Glutamatergic neuron (in vitro differentiated cells): Measurements from ENCODE around the gene ZMYM2. TPM values are rescaled to one million over a fixed set of nuclear protein-coding genes. Genes with fewer than 3 reads are reported as not detected.
A peak's percentile ranks its signal among the peaks of the same experiment; 100 is the strongest.

Experiments used
- DNase-seq: peaks from one replicate; pipeline ENCODE4 v3.0.0; 2022
- H3K27ac Mint-ChIP-seq: one replicate; pipeline ENCODE4 v1.8.0; 2020; ENCODE audit warnings: mild to moderate bottlenecking, mixed read lengths, inconsistent platforms; ENCODE audit not compliant: unreplicated experiment
- H3K27me3 Mint-ChIP-seq: one replicate; pipeline ENCODE4 v1.8.0; 2020; ENCODE audit warnings: mild to moderate bottlenecking, moderate library complexity, mixed read lengths, inconsistent platforms; ENCODE audit not compliant: unreplicated experiment
- H3K36me3 Mint-ChIP-seq: one replicate; pipeline ENCODE4 v1.8.0; 2020; ENCODE audit warnings: mild to moderate bottlenecking, mixed read lengths, inconsistent platforms; ENCODE audit not compliant: unreplicated experiment
- H3K4me1 Mint-ChIP-seq: one replicate; pipeline ENCODE4 v1.8.0; 2020; ENCODE audit warnings: mild to moderate bottlenecking, low read depth, mixed read lengths, inconsistent platforms; ENCODE audit not compliant: unreplicated experiment
- H3K4me3 Mint-ChIP-seq: one replicate; pipeline ENCODE4 v1.8.0; 2020; ENCODE audit warnings: mild to moderate bottlenecking, mixed read lengths, inconsistent platforms; ENCODE audit not compliant: unreplicated experiment
- H3K9me3 Mint-ChIP-seq: one replicate; pipeline ENCODE4 v1.8.0; 2020; ENCODE audit warnings: mild to moderate bottlenecking, moderate library complexity, mixed read lengths, inconsistent platforms; ENCODE audit not compliant: unreplicated experiment
- CTCF ChIP-seq: fragments of 200-600 bp; sonication (generic); IDR thresholded peaks from one replicate; pipeline ENCODE4 v1.5.0; 2021; ENCODE audit not compliant: partially characterized antibody, unreplicated experiment
- long read RNA-seq: library from polyadenylated mRNA; unstranded; transcript quantifications from one replicate; pipeline ENCODE4 v2.0.0, GENCODE V29; 2020; ENCODE audit not compliant: unreplicated experiment
- total RNA-seq: library from RNA; stranded (reverse); fragmentation: NEBNext Ultra II Directional; extraction: Animal tissue kit (Norgen Biotek cat#: 25700); gene quantifications from one replicate; pipeline ENCODE4 v1.2.1, GENCODE V29; 2021; ENCODE audit not compliant: unreplicated experiment

The ZMYM2 gene
- 215 TPM for total RNA-seq
- long read RNA-seq, partial matches to known transcripts: 4 of 7 reads
- long read RNA-seq, other reads (novel, unspliced or antisense): 3 of 7 reads

GRCh38 chr13:19958155-19959111, at the start of gene ZMYM2:
Gene ZMYM2 (plus strand): TSS chr13:19958727. CDS start chr13:19993073, 34,346 bp downstream.
- Mint-ChIP-seq H3K36me3 (no peaks in the 10 kb centered on the region), H3K4me1 (peaks cover 8% of the 10 kb centered on the region), H3K27ac (peak within 1 kb of the TSS; percentile 99)

GRCh38 chr13:19910336-19911072, 48.0 kb upstream of the ZMYM2 start:
- no peaks in the 10 kb centered on the region for H3K9me3 Mint-ChIP-seq
- H3K36me3 Mint-ChIP-seq: no peaks in the 10 kb centered on the region
- H3K27me3 Mint-ChIP-seq: no peaks in the 10 kb centered on the region

More at GRCh38 chr13:19958155-19959111, at the start of gene ZMYM2:
- peak; percentile 100 for DNase-seq
- peaks cover 19% of the 10 kb centered on the region for H3K9me3 Mint-ChIP-seq
- no peak for TF ChIP-seq CTCF
- peaks cover 16% of the 10 kb centered on the region for H3K27me3 Mint-ChIP-seq
- H3K4me3 Mint-ChIP-seq: peak within 1 kb of the TSS; percentile 78

GRCh38 chr13:19927117-19927748, 31.3 kb upstream of the ZMYM2 start:
- DNase-seq: no peak
- Mint-ChIP-seq H3K27ac (no peak overlapping the region), H3K4me3 (no peak overlapping the region), H3K36me3 (no peaks in the 10 kb centered on the region), H3K9me3 (no peaks in the 10 kb centered on the region), H3K4me1 (no peaks in the 10 kb centered on the region), H3K27me3 (no peaks in the 10 kb centered on the region)
- no peak for TF ChIP-seq CTCF

More at GRCh38 chr13:19910336-19911072, 48.0 kb upstream of the ZMYM2 start:
- no peak overlapping the region for H3K4me3 Mint-ChIP-seq
- H3K27ac Mint-ChIP-seq: no peak overlapping the region
- H3K4me1 Mint-ChIP-seq: no peaks in the 10 kb centered on the region
- no peak for TF ChIP-seq CTCF
- no peak for DNase-seq

- Mint-ChIP-seq H3K27me3 (no peaks in the 10 kb centered on the region), H3K4me1 (no peaks in the 10 kb centered on the region)
These were observed 18.4 kb upstream of the ZMYM2 start for GRCh38 chr13:19940106-19940505.

More at GRCh38 chr13:19940106-19940505, 18.4 kb upstream of the ZMYM2 start:
- no peak for TF ChIP-seq CTCF
- H3K36me3 Mint-ChIP-seq: no peaks in the 10 kb centered on the region
- no peak overlapping the region for H3K4me3 Mint-ChIP-seq
- H3K27ac Mint-ChIP-seq: no peak overlapping the region
- no peak for DNase-seq
- peaks cover 3% of the 10 kb centered on the region for H3K9me3 Mint-ChIP-seq
